ENCODE measurements around the gene PRKAR2A. TPM values are rescaled to one million over a fixed set of nuclear protein-coding genes. Genes with fewer than 3 reads are reported as not detected.
A peak's percentile ranks its signal among the peaks of the same experiment; 100 is the strongest.
"Not testable (repeated sequence)": the region's sequence is repeated elsewhere in the genome, so short reads cannot be mapped to it uniquely, and the experiment has no call there.

The PRKAR2A gene
- total RNA-seq, 2 experiments from 2014 or later: 28.7 to 35.2 TPM

DNA sequence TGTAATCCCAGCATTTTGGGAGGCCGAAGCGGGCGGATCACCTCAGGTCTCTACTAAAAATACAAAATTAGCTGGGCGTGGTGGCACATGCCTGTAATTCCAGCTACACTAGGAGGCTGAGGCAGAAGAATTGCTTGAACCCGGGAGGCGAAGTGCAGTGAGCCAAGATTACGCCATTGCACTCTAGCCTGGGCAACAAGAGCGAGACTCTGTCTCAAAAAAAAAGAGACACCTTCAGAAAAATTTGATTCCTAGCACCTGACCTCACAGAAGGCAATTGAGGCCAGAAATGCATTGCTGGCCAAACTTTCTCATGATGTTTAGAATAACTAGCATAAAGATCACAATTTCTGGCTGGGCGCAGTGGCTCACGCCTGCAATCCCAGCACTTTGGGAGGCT, 106.4 kb downstream of the PRKAR2A start:
- ATAC-seq; DNase-seq; H3K9me3 Mint-ChIP-seq (ENCODE audit: low read depth); H3K27ac Mint-ChIP-seq; H3K27me3 Mint-ChIP-seq; H3K36me3 Mint-ChIP-seq (ENCODE audit: low read depth); intact Hi-C loops (cut with DNase I, micrococcal nuclease); H3K4me1 Mint-ChIP-seq; H3K4me3 Mint-ChIP-seq: not testable (repeated sequence)
- POLR2A ChIA-PET: interaction anchor here (0.7 kb wide), 1 partner anchor 642 kb away, joined by 5 read pairs; no protein-coding TSS in a partner anchor
- CTCF ChIA-PET: interaction anchor here (1.3 to 2.8 kb wide), 3 partner anchors 14 to 250 kb away, joined by 4 to 9 read pairs (median 4); no protein-coding TSS in a partner anchor

DNA sequence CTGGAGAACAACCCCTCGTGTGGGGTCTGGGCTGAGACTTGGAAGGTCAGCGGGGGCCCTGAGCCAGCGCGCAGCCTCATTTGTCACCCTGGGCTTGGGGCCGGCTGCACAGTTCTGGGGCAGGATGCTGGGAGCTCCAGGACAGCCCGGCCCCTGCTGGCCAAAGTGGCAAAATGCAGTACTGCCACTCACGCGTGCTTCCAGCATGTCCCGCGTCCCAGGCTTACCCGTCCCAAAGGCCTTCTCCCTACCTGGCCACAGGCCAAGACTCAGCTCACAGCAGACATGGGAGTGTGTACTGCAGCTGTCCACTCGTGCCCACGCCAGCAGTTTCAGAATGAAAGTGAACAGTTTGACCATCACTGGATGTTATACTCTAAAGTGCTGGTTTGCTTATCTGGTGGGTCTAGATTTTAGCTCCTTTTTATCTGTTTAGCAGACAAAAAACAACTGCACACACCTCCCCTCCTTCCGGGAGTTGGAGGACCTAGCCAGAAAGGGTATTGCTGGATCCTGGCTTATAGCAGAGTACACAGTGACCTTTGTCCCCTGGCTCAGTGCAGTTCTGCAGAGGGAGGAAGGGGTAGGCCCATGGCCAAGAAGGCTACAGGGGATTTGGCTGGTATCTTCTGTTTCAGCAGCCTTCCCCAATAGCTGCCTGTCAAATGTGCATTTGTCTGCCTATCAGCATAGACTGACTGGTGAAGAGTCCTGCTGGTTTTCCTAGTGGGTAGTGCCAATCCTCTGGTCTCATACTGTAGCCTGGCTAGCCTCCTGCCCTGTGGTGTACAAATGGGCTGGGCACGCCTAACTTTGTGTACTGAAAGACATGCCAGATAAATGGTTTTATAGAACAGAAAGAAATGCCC, 107.5 kb downstream of the PRKAR2A start:
- ATAC-seq (peak; percentile 92), DNase-seq (peak; percentile 76)
- H3K36me3 Mint-ChIP-seq (ENCODE audit: low read depth): no peaks in the 10 kb centered on the region
- intact Hi-C loops (cut with DNase I, micrococcal nuclease): loop anchor here in 1 of 2 experiments (1.0 kb wide), 1 partner anchor 339 kb away; no protein-coding TSS in a partner anchor
- H3K4me1 Mint-ChIP-seq: no peaks in the 10 kb centered on the region
- H3K27me3 Mint-ChIP-seq: no peaks in the 10 kb centered on the region
- H3K9me3 Mint-ChIP-seq (ENCODE audit: low read depth): no peaks in the 10 kb centered on the region
- CTCF ChIA-PET: interaction anchor here (0.6 to 1.8 kb wide), 26 partner anchors 9 to 1397 kb away, joined by 3 to 12 read pairs (median 4); partner anchors contain the start of genes IP6K2 and PRKAR2A
- no peak overlapping the region for H3K27ac Mint-ChIP-seq
- POLR2A ChIA-PET: interaction anchor here (0.6 to 0.9 kb wide), 5 partner anchors 23 to 643 kb away, joined by 3 to 8 read pairs (median 4); partner anchors contain the start of gene IP6K2
- no peak overlapping the region for H3K4me3 Mint-ChIP-seq

DNA sequence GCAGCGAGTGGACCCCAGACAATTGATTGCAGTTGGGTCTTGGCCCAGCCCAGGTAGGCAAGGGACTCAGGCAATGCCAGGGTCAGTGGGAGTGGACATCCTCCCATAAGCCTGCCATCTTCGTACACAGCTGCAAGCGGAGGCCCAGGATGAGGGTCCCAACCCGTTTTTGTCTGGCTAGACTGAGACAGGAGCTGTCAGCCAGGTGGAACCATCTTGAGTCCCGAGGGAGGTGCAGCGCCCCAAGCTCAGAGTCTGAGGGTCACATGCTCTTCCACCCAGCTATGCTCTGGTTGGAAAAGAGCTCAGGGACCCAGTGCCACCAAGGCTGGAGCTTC, 108.1 kb downstream of the PRKAR2A start:
- intact Hi-C loops (cut with DNase I, micrococcal nuclease): no loop called here
- no peaks in the 10 kb centered on the region for H3K9me3 Mint-ChIP-seq (ENCODE audit: low read depth)

DNA sequence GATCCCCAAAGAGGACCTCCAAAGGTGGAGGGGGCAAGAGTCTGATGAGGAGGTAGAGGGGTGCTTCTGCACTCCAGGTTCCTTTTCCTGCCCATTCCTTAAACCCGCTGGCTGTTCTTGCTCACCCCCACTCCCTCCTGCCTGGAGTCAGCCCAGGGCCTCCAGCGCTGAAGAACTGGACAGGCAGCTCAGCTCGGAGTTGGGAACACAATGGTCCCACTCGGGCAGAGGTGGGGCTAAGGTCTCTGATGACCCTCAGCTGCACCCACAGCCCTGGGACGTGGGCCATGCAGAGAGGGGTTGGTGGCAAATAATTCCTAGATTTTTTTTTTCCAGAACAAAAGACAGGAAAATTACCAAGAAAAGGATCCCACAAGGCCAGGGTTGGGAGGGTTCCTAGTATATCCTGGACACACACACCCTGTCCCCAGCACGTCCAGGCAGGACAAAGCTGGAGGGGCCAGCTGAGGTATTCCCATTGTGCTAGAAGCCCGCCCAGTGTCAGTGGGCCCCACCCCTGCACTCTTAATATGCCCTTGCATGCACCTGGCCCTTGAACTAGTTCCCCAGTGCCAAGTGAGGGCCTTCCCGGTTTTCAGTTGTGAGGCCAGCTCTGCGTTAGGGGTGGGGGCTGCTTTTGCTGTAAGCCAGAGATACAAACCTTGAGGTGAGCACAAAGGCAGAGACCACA, 108.6 kb downstream of the PRKAR2A start:
- Mint-ChIP-seq H3K36me3 (ENCODE audit: low read depth) (no peaks in the 10 kb centered on the region), H3K27me3 (no peaks in the 10 kb centered on the region), H3K4me3 (no peak overlapping the region), H3K4me1 (no peaks in the 10 kb centered on the region), H3K9me3 (ENCODE audit: low read depth) (no peaks in the 10 kb centered on the region), H3K27ac (no peak overlapping the region)
- DNase-seq (no peak), ATAC-seq (no peak)
- ChIA-PET CTCF (interaction anchor here (0.6 to 1.8 kb wide), 20 partner anchors 8 to 697 kb away, joined by 3 to 12 read pairs (median 4); partner anchors contain the start of genes IP6K2 and PRKAR2A), POLR2A (interaction anchor here (0.7 kb wide), 1 partner anchor 22 kb away, joined by 3 read pairs; the partner anchor contains the start of gene IP6K2)
- intact Hi-C loops (cut with DNase I, micrococcal nuclease): no loop called here

More for the DNA sequence above, 108.1 kb downstream of the PRKAR2A start:
- CTCF ChIA-PET: interaction anchor here (0.6 to 1.8 kb wide), 24 partner anchors 9 to 1398 kb away, joined by 3 to 12 read pairs (median 4); partner anchors contain the start of genes IP6K2 and PRKAR2A
- no peak overlapping the region for H3K27ac Mint-ChIP-seq
- DNase-seq (no peak), ATAC-seq (no peak)
- no peaks in the 10 kb centered on the region for H3K4me1 Mint-ChIP-seq
- H3K27me3 Mint-ChIP-seq: no peaks in the 10 kb centered on the region
- no peak overlapping the region for H3K4me3 Mint-ChIP-seq
- H3K36me3 Mint-ChIP-seq (ENCODE audit: low read depth): no peaks in the 10 kb centered on the region
- POLR2A ChIA-PET: interaction anchor here (0.7 to 0.9 kb wide), 2 partner anchors 22 to 29 kb away, joined by 3 to 4 read pairs; partner anchors contain the start of gene IP6K2

DNA sequence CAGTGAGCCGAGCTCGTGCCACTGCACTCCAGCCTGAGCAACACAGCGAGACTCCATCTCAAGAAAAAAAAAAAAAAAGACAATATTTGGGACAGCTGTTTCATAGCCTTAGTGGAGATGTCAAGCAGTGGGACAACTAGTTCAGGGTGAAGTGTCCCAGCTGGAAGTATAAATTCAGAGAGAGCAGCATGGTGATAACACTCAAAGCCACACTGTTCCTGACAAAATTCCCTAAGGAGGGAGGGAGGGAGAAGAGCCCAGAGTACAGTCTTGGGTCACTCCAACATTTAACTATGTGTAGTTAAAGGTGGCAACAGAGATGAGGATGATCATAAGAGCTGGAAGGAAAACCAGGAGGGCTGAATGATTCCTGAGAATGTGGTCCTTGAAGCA, 109.5 kb downstream of the PRKAR2A start:
- H3K27ac Mint-ChIP-seq: no peak overlapping the region
- DNase-seq: no peak
- no peaks in the 10 kb centered on the region for H3K36me3 Mint-ChIP-seq (ENCODE audit: low read depth)
- no peaks in the 10 kb centered on the region for H3K27me3 Mint-ChIP-seq
- CTCF ChIA-PET: interaction anchor here (0.7 to 1.6 kb wide), 3 partner anchors 10 to 214 kb away, joined by 3 to 4 read pairs (median 3); no protein-coding TSS in a partner anchor
- H3K4me3 Mint-ChIP-seq: no peak overlapping the region
- no peaks in the 10 kb centered on the region for H3K4me1 Mint-ChIP-seq
- no peak for ATAC-seq
- intact Hi-C loops (cut with DNase I, micrococcal nuclease): no loop called here
- POLR2A ChIA-PET: no interaction called here
- no peaks in the 10 kb centered on the region for H3K9me3 Mint-ChIP-seq (ENCODE audit: low read depth)

DNA sequence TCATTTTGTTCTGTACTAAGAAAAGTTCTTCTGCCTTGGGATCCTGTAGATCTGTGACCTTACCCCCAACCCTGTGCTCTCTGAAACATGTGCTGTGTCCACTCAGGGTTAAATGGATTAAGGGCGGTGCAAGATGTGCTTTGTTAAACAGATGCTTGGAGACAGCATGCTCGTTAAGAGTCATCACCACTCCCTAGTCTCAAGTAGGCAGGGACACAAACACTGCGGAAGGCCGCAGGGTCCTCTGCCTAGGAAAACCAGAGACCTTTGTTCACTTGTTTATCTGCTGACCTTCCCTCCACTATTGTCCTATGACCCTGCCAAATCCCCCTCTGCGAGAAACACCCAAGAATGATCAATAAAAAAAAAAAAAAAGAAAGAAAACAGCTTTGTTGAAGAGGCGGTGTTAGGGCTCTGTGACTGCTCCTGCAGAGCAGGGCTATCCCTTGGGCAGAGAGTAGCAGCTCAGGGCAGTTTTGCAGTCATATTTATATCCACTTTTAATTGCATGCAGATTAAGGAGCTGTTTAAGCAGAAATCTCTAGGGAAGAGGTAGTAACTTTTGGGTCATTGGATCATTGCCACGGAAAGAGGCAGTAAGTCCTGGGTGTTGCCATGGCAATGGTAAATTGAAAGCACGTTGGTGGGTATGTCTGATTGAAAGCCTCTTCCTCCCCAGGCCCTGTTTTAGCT, 112.5 kb downstream of the PRKAR2A start:
- H3K36me3 Mint-ChIP-seq (ENCODE audit: low read depth); H3K9me3 Mint-ChIP-seq (ENCODE audit: low read depth); DNase-seq; H3K4me3 Mint-ChIP-seq; H3K27ac Mint-ChIP-seq; H3K4me1 Mint-ChIP-seq; ATAC-seq; POLR2A ChIA-PET; intact Hi-C loops (cut with DNase I, micrococcal nuclease); H3K27me3 Mint-ChIP-seq: not testable (repeated sequence)
- CTCF ChIA-PET: interaction anchor here (0.8 to 2.0 kb wide), 4 partner anchors 20 to 706 kb away, joined by 4 to 5 read pairs (median 4); no protein-coding TSS in a partner anchor

DNA sequence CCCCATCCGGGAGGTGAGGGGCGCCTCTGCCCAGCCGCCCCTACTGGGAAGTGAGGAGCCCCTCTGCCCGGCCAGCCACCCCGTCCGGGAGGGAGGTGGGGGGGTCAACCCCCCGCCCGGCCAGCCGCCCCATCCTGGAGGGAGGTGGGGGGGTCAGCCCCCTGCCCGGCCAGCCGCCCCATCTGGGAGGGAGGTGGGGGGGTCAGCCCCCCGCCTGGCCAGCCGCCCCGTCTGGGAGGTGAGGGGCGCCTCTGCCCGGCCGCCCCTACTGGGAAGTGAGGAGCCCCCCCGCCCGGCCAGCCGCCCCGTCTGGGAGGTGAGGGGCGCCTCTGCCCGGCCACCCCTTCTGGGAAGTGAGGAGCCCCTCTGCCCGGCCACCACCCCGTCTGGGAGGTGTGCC, 113.1 kb downstream of the PRKAR2A start:
- not testable (repeated sequence) for DNase-seq, ATAC-seq

DNA sequence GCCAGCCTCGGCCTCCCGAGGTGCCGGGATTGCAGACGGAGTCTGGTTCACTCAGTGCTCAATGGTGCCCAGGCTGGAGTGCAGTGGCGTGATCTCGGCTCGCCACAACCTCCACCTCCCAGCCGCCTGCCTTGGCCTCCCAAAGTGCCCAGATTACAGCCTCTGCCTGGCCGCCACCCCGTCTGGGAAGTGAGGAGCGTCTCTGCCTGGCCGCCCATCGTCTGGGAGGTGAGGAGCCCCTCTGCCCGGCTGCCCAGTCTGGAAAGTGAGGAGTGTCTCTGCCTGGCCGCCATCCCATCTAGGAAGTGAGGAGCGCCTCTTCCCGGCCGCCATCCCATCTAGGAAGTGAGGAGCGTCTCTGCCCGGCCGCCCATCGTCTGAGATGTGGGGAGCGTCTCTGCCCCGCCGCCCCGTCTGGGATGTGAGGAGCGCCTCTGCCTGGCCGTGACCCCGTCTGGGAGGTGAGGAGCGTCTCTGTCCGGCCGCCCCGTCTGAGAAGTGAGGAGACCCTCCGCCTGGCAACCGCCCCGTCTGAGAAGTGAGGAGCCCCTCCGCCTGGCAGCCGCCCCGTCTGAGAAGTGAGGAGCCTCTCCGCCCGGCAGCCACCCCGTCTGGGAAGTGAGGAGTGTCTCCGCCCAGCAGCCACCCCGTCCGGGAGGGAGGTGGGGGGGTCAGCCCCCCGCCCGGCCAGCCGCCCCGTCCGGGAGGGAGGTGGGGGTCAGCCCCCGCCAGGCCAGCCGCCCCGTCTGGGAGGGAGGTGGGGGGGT, 113.7 kb downstream of the PRKAR2A start:
- H3K27ac Mint-ChIP-seq; H3K9me3 Mint-ChIP-seq (ENCODE audit: low read depth); H3K4me1 Mint-ChIP-seq; intact Hi-C loops (cut with DNase I, micrococcal nuclease); POLR2A ChIA-PET; DNase-seq; H3K4me3 Mint-ChIP-seq; H3K27me3 Mint-ChIP-seq; ATAC-seq; H3K36me3 Mint-ChIP-seq (ENCODE audit: low read depth); CTCF ChIA-PET: not testable (repeated sequence)

More for the DNA sequence above, 113.1 kb downstream of the PRKAR2A start:
- CTCF ChIA-PET; H3K36me3 Mint-ChIP-seq (ENCODE audit: low read depth); H3K9me3 Mint-ChIP-seq (ENCODE audit: low read depth); H3K4me3 Mint-ChIP-seq; POLR2A ChIA-PET; intact Hi-C loops (cut with DNase I, micrococcal nuclease); H3K4me1 Mint-ChIP-seq; H3K27me3 Mint-ChIP-seq; H3K27ac Mint-ChIP-seq: not testable (repeated sequence)

DNA sequence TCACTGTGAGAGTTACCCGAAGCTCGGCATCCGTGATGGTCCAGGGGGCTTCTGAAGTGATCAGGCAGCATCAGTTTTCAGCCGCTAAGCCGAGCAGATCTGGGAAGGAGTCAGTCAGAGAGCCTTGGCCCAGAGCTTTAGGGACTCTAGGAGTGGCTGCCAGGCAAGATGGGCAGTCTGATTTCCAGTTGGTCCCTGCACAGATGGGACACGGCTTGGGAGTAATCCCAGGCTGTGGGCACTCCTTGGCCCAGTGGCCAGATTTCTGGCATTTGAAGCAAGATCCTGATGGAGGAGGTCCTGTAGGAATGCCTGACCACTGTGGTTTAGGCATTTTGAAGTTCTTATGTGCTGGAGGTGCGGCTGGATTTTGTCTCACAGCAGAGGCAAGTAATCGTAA, 120.2 kb downstream of the PRKAR2A start:
- H3K4me1 Mint-ChIP-seq: no peaks in the 10 kb centered on the region
- CTCF ChIA-PET: no interaction called here
- POLR2A ChIA-PET: no interaction called here
- ATAC-seq: no peak
- no peaks in the 10 kb centered on the region for H3K36me3 Mint-ChIP-seq (ENCODE audit: low read depth)
- no peak overlapping the region for H3K4me3 Mint-ChIP-seq
- no peak for DNase-seq
- no peaks in the 10 kb centered on the region for H3K27me3 Mint-ChIP-seq
- intact Hi-C loops (cut with DNase I, micrococcal nuclease): no loop called here
- no peak overlapping the region for H3K27ac Mint-ChIP-seq
- H3K9me3 Mint-ChIP-seq (ENCODE audit: low read depth): no peaks in the 10 kb centered on the region

DNA sequence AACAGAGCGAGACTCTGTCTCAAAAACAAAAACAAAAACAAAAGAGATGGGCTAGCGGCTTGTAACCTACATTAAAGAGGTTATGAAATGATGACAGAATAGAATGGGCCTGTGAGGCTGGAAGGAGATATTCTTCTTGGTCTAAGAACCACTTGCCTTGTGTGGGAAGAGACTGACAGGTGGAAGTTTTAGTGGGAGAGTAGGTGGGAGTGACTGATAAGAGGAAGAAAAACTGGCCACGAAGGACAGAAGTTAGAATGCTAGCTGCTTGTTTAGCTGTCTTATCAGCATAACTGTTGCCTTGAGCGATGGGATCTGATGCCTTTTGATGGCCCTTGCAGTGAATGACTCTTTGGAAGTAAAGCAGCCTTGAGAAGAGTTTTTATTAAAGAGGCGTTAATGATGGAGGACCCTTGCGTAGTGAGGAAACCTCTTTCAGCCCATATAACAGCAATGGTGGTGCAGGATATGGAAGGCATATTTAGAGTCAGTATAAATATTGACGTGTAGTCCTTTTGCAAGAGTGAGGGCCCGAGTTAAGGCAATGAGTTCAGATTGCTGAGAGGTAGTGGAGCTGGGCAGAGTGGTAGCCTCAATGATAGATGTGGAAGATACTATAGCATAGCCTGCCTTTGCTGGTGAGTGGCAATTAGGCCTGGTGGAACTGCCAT, 122.4 kb downstream of the PRKAR2A start:
- CTCF ChIA-PET; POLR2A ChIA-PET; H3K9me3 Mint-ChIP-seq (ENCODE audit: low read depth); H3K4me1 Mint-ChIP-seq; H3K4me3 Mint-ChIP-seq; intact Hi-C loops (cut with DNase I, micrococcal nuclease); H3K36me3 Mint-ChIP-seq (ENCODE audit: low read depth); DNase-seq; H3K27ac Mint-ChIP-seq; H3K27me3 Mint-ChIP-seq; ATAC-seq: not testable (repeated sequence)

Data from activated CD4-positive, alpha-beta T cell treated with anti-CD3 and anti-CD28 coated beads for 36 hours (primary cell).